ENCODE measurements around the gene PRDM16. TPM values are rescaled to one million over a fixed set of nuclear protein-coding genes. Genes with fewer than 3 reads are reported as not detected.

PRDM16 gene
- total RNA-seq, 2 experiments from 2014 or later, result not detected

DNA sequence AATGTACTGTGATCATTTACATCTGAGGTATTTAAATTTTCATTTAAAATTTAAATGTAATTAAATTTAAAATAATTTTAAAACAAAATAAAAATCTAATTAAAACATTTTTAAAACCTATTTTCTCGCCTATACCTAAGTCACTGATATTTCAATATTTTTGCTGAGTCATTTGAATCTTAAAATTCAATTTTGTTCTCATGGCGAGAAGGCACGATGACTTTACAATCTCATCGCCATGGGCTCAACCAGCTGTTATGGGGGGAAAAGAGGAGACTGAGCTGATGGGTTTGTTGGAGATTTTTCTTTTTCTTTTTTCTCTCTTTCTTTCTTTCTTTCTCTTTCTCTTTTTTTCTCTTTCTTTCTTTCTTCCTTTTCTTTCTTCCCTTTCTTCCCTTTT is 89.3 kb downstream of the PRDM16 start:
- Histone ChIP-seq H2AFZ (ENCODE audit: low read length) (no peak overlapping the region), H3K4me3 (ENCODE audit: low read depth, low read length, poor library complexity, severe bottlenecking) (no peak overlapping the region), H3K9me2 (ENCODE audit: insufficient read depth, low read length) (no peaks in the 10 kb centered on the region), H4K20me1 (ENCODE audit: insufficient read depth, low read length) (no peaks in the 10 kb centered on the region), H3K4me2 (ENCODE audit: low read length) (no peak overlapping the region), H3K36me3 (ENCODE audit: insufficient read depth, low read length) (no peaks in the 10 kb centered on the region), H3K4me1 (ENCODE audit: insufficient read depth, low read length, poor library complexity, severe bottlenecking) (no peaks in the 10 kb centered on the region), H3K27ac (ENCODE audit: low read depth, low read length, poor library complexity, severe bottlenecking) (no peak overlapping the region), H3K9me3 (ENCODE audit: low read length) (no peaks in the 10 kb centered on the region), H3K79me2 (ENCODE audit: insufficient read depth, low read depth, low read length) (no peaks in the 10 kb centered on the region)
- intact Hi-C loops (cut with micrococcal nuclease; ENCODE audit: unreplicated experiment), result no loop called here
- DNase-seq (ENCODE audit: low spot score), result no peak
- CTCF ChIA-PET (ENCODE audit: unreplicated experiment), result no interaction called here
- POLR2A ChIA-PET, result no interaction called here
- no peak for TF ChIP-seq EZH2phosphoT487 (IDR thresholded peaks at IDR 0.05; ENCODE audit: borderline replicate concordance, low read depth, low read length)
- no peak for TF ChIP-seq CTCF (conservative IDR thresholded peaks at IDR 0.05; ENCODE audit: low read length)
- BruUV-seq (replicated peaks), result no TSS peak

DNA sequence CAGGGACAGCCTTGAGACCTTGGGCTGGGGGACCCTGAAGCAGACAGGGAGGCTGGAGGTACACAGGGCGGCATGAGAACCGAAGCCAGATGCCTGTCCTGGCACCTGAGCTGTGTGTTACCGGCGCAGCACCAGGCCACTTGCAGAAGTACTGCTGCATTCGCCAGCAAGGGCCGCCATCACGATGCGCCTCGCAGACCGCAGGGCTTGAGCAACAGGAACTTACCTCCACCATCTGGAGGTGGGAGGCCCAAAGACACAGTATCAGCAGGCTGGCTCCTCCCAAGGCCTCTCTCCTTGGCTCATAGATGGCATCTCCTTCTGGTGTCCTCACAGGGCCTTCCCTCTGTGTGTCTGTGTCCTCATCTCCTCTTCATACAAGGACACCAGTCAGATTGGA is 90.1 kb downstream of the PRDM16 start:
- Histone ChIP-seq H3K36me3 (ENCODE audit: insufficient read depth, low read length) (no peaks in the 10 kb centered on the region), H3K4me3 (ENCODE audit: low read depth, low read length, poor library complexity, severe bottlenecking) (no peak overlapping the region), H3K79me2 (ENCODE audit: insufficient read depth, low read depth, low read length) (no peaks in the 10 kb centered on the region), H3K9me2 (ENCODE audit: insufficient read depth, low read length) (no peaks in the 10 kb centered on the region), H4K20me1 (ENCODE audit: insufficient read depth, low read length) (no peaks in the 10 kb centered on the region), H3K4me1 (ENCODE audit: insufficient read depth, low read length, poor library complexity, severe bottlenecking) (no peaks in the 10 kb centered on the region), H3K9me3 (ENCODE audit: low read length) (no peaks in the 10 kb centered on the region), H3K27ac (ENCODE audit: low read depth, low read length, poor library complexity, severe bottlenecking) (no peak overlapping the region), H3K4me2 (ENCODE audit: low read length) (no peak overlapping the region), H2AFZ (ENCODE audit: low read length) (no peak overlapping the region)
- DNase-seq (ENCODE audit: low spot score), result no peak
- BruUV-seq (replicated peaks), result no TSS peak
- ChIA-PET POLR2A (no interaction called here), CTCF (ENCODE audit: unreplicated experiment) (no interaction called here)
- intact Hi-C loops (cut with micrococcal nuclease; ENCODE audit: unreplicated experiment), result no loop called here
- TF ChIP-seq EZH2phosphoT487 (IDR thresholded peaks at IDR 0.05; ENCODE audit: borderline replicate concordance, low read depth, low read length) (no peak), CTCF (conservative IDR thresholded peaks at IDR 0.05; ENCODE audit: low read length) (no peak)

- no TSS peak for BruUV-seq (replicated peaks)
- intact Hi-C loops (cut with micrococcal nuclease; ENCODE audit: unreplicated experiment), result no loop called here
- no peak for DNase-seq (ENCODE audit: low spot score)
- H3K27ac ChIP-seq (ENCODE audit: low read depth, low read length, poor library complexity, severe bottlenecking), result no peak overlapping the region
- H2AFZ ChIP-seq (ENCODE audit: low read length), result no peak overlapping the region
- H3K9me3 ChIP-seq (ENCODE audit: low read length), result no peaks in the 10 kb centered on the region
- ChIA-PET POLR2A (no interaction called here), CTCF (ENCODE audit: unreplicated experiment) (no interaction called here)
- H3K9me2 ChIP-seq (ENCODE audit: insufficient read depth, low read length), result no peaks in the 10 kb centered on the region
- no peak overlapping the region for H3K4me3 ChIP-seq (ENCODE audit: low read depth, low read length, poor library complexity, severe bottlenecking)
- H3K36me3 ChIP-seq (ENCODE audit: insufficient read depth, low read length), result no peaks in the 10 kb centered on the region
- no peak for TF ChIP-seq EZH2phosphoT487 (IDR thresholded peaks at IDR 0.05; ENCODE audit: borderline replicate concordance, low read depth, low read length)
- TF ChIP-seq CTCF (conservative IDR thresholded peaks at IDR 0.05; ENCODE audit: low read length), result no peak
- H3K79me2 ChIP-seq (ENCODE audit: insufficient read depth, low read depth, low read length), result no peaks in the 10 kb centered on the region
- no peaks in the 10 kb centered on the region for H3K4me1 ChIP-seq (ENCODE audit: insufficient read depth, low read length, poor library complexity, severe bottlenecking)
- H3K4me2 ChIP-seq (ENCODE audit: low read length), result no peak overlapping the region
- H4K20me1 ChIP-seq (ENCODE audit: insufficient read depth, low read length), result no peaks in the 10 kb centered on the region
Observed at GRCh38 chr1:3159996-3160395, 91.0 kb downstream of the PRDM16 start.
